Transverse colon (tissue), 4 donors: ENCODE results near the gene DGKG. TPM values are rescaled to one million over a fixed set of nuclear protein-coding genes. Genes with fewer than 3 reads are reported as not detected.

Experiments used
- DNase-seq: peaks from one replicate; pipeline ENCODE4 v3.0.0-alpha.2; 2019
- H3K27ac ChIP-seq, 4 donors: fragments of 200-600 bp; sonication (generic); 2 replicates each; pipeline ENCODE4 v1.5.1; 2016 to 2018; ENCODE audit warnings: inconsistent platforms in 4 of 4
- H3K27me3 ChIP-seq: fragments of 200-600 bp; sonication (generic); 2 replicates; pipeline ENCODE4 v1.5.1; 2017; ENCODE audit warnings: inconsistent platforms
- H3K36me3 ChIP-seq, 4 donors: fragments of 200-600 bp; sonication (generic); 2 replicates each; pipeline ENCODE4 v1.5.1; 2017 to 2019; ENCODE audit warnings: inconsistent platforms in 4 of 4
- H3K4me1 ChIP-seq, 4 donors: fragments of 200-600 bp; sonication (generic); 2 replicates each; pipeline ENCODE4 v1.5.1; 2017 to 2020; ENCODE audit warnings: inconsistent platforms in 4 of 4
- H3K4me3 ChIP-seq, 4 donors: fragments of 200-600 bp; sonication (generic); 1 replicate in 1 of 4; 2 replicates in 3 of 4; pipeline versions ENCODE4 v1.5.1 to v1.6.1; 2017 to 2019; ENCODE audit warnings: inconsistent platforms in 4 of 4
- H3K9me3 ChIP-seq, 2 donors: fragments of 200-600 bp; sonication (generic); 2 replicates each; pipeline ENCODE4 v1.5.1; 2017 to 2019; ENCODE audit warnings: inconsistent platforms in 2 of 2
- CTCF ChIP-seq, 5 experiments: fragments of 200-600 bp in 3 of 5; fragments of 450-650 bp in 2 of 5; sonication (generic) in 3 of 5; IDR thresholded peaks; 1 replicate in 2 of 5; 2 replicates in 3 of 5; pipeline ENCODE4 v1.5.1; 2016 to 2017; ENCODE audit warnings: antibody characterized with exemption in 5 of 5, inconsistent platforms in 3 of 5, mild to moderate bottlenecking in 2 of 5, moderate library complexity in 1 of 5
- EP300 ChIP-seq: sonication (generic); formaldehyde crosslinking; IDR thresholded peaks from one replicate; pipeline ENCODE4 v1.6.1; 2017; ENCODE audit warnings: antibody characterized with exemption, low read depth
- POLR2A ChIP-seq: fragments of 450-650 bp; IDR thresholded peaks from one replicate; pipeline ENCODE4 v1.6.1; 2016; ENCODE audit warnings: antibody characterized with exemption, mild to moderate bottlenecking, moderate library complexity
- POLR2AphosphoS5 ChIP-seq, 3 donors: sonication (generic); formaldehyde crosslinking; IDR thresholded peaks; one replicate each; pipeline ENCODE4 v1.6.1; 2016; ENCODE audit warnings: antibody characterized with exemption in 3 of 3
- WGBS, 2 donors: methylation state at CpG; one replicate each; pipeline ENCODE4 v1.1.5; 2018; ENCODE audit warnings: low coverage in 1 of 2; 5-methylcytosine and 5-hydroxymethylcytosine counted together
- in situ Hi-C, 4 donors: fragments of 200-750 bp; cut with MboI; loops; one replicate each; pipeline versions ENCODE4 v1.15.0 to v1.15.1; 2017; ENCODE audit warnings: low sequenced_read_pairs in 3 of 4, low pct_ligation_motif_present in 1 of 4, low pct_unique_long_range_greater_than_20kb in 1 of 4
- intact Hi-C: fragments of 100-400 bp; cut with DNase I; formaldehyde crosslinking; loops from one replicate; pipeline ENCODE4 v1.15.1; 2023; ENCODE audit warnings: low total_unique reads
- total RNA-seq, 4 donors: library from RNA; depleted of rRNA; stranded (reverse); fragments of >200 nt; gene quantifications; one replicate each; pipeline ENCODE4 v1.1.0, GENCODE V29; 2016

DGKG gene
- total RNA-seq, 4 donors from 2014 or later, result 1.00 to 2.9 (median 1.8) TPM

- TF ChIP-seq EP300, result no peak
- TF ChIP-seq POLR2A, result no peak
- no peak for TF ChIP-seq POLR2AphosphoS5 (IDR thresholded peaks at IDR 0.05)
- no peak for TF ChIP-seq CTCF (IDR thresholded peaks at IDR 0.05)
- intact Hi-C loops, result no loop called here
These were observed 4.2 kb upstream of the DGKG start for GRCh38 chr3:186366206-186366605.

GRCh38 chr3:186365202-186365974 is 3.4 kb upstream of the DGKG start:
- WGBS, 2 donors, result 56 to 76% methylated on average over 3 to 11 of the region's 11 CpGs

More at GRCh38 chr3:186366206-186366605, 4.2 kb upstream of the DGKG start:
- H3K4me3 ChIP-seq, result no peak overlapping the region
- 17 to 48% methylated on average over 1 of the region's 1 CpG for WGBS, 2 donors
- H3K9me3 ChIP-seq, result no peaks in the 10 kb centered on the region
- DNase-seq, result no peak
- H3K4me1 ChIP-seq, result peaks cover 0 to 19% (median 9%) of the 10 kb centered on the region in 4 donors
- H3K36me3 ChIP-seq, result no peaks in the 10 kb centered on the region
- in situ Hi-C loops, result no loop called here
- H3K27me3 ChIP-seq, result peaks cover 37% of the 10 kb centered on the region
- H3K27ac ChIP-seq, result peak overlapping the region in 1 of 4 donors; percentile 29

GRCh38 chr3:186362988-186363387 is 954 bp upstream of the DGKG start:
- 68 to 70% methylated on average over 10 of the region's 10 CpGs for WGBS, 2 donors
- peaks cover 47% of the 10 kb centered on the region for H3K27me3 ChIP-seq
- intact Hi-C loops, result loop anchor here (5.0 kb wide), 1 partner anchor 44 kb away; no protein-coding TSS in a partner anchor
- no peak for DNase-seq
- in situ Hi-C loops, result no loop called here
- H3K9me3 ChIP-seq, result no peaks in the 10 kb centered on the region
- H3K4me1 ChIP-seq, result peaks cover 0 to 26% (median 7%) of the 10 kb centered on the region in 4 donors
- H3K4me3 ChIP-seq, result no peak overlapping the region
- no peak overlapping the region for H3K27ac ChIP-seq
- H3K36me3 ChIP-seq, result no peaks in the 10 kb centered on the region
- no peak for TF ChIP-seq POLR2A
- TF ChIP-seq EP300, result no peak
- TF ChIP-seq POLR2AphosphoS5 (IDR thresholded peaks at IDR 0.05), result no peak
- no peak for TF ChIP-seq CTCF (IDR thresholded peaks at IDR 0.05)

More at GRCh38 chr3:186365202-186365974, 3.4 kb upstream of the DGKG start:
- Histone ChIP-seq H3K4me1 (peaks cover 0 to 26% (median 9%) of the 10 kb centered on the region in 4 donors), H3K27me3 (peaks cover 45% of the 10 kb centered on the region), H3K27ac (peak overlapping the region in 2 of 4 donors; percentile 29 to 38), H3K9me3 (no peaks in the 10 kb centered on the region), H3K4me3 (no peak overlapping the region), H3K36me3 (no peaks in the 10 kb centered on the region)
- TF ChIP-seq EP300 (no peak), POLR2AphosphoS5 (IDR thresholded peaks at IDR 0.05) (peak in 1 of 3 donors; percentile 11), CTCF (IDR thresholded peaks at IDR 0.05) (no peak), POLR2A (no peak)
- in situ Hi-C loops (no loop called here), intact Hi-C loops (no loop called here)
- no peak for DNase-seq

- in situ Hi-C loops (no loop called here), intact Hi-C loops (loop anchor here (5.0 kb wide), 1 partner anchor 45 kb away; no protein-coding TSS in a partner anchor)
- Histone ChIP-seq H3K27me3 (peaks cover 45% of the 10 kb centered on the region), H3K4me1 (peaks cover 0 to 26% (median 7%) of the 10 kb centered on the region in 4 donors), H3K27ac (peak overlapping the region in 2 of 4 donors; percentile 33 to 57), H3K36me3 (no peaks in the 10 kb centered on the region), H3K9me3 (no peaks in the 10 kb centered on the region), H3K4me3 (peak overlapping the region in 2 of 4 donors; percentile 39 to 50)
- TF ChIP-seq CTCF (IDR thresholded peaks at IDR 0.05) (no peak), POLR2A (no peak), EP300 (no peak), POLR2AphosphoS5 (IDR thresholded peaks at IDR 0.05) (no peak)
- DNase-seq, result no peak
- WGBS, 2 donors, result 21 to 39% methylated on average over 9 of the region's 9 CpGs
These were observed 456 bp upstream of the DGKG start for GRCh38 chr3:186362537-186362842.
